Trophoblast cell (in vitro differentiated cells and primary cell): ENCODE measurements around the gene RASA1.

Experiments
- DNase-seq, 2 donors: peaks; one replicate each; pipeline ENCODE4 v3.0.0-alpha.2; 2016
- H2AFZ ChIP-seq: 2 replicates; pipeline ENCODE4 v1.6.1; 2013; ENCODE audit warnings: low read length, moderate library complexity, mild to moderate bottlenecking; ENCODE audit not compliant: insufficient read depth, poor library complexity
- H2AK5ac ChIP-seq: 2 replicates; pipeline ENCODE4 v1.6.1; 2013; ENCODE audit warnings: mild to moderate bottlenecking, low read length
- H2BK120ac ChIP-seq: 2 replicates; pipeline ENCODE4 v1.6.1; 2013; ENCODE audit warnings: low read length, mild to moderate bottlenecking, moderate library complexity; ENCODE audit not compliant: insufficient read depth, poor library complexity
- H2BK12ac ChIP-seq: 2 replicates; pipeline ENCODE4 v1.6.1; 2013; ENCODE audit warnings: mild to moderate bottlenecking, low read length, moderate library complexity
- H2BK5ac ChIP-seq: 2 replicates; pipeline ENCODE4 v1.6.1; 2013; ENCODE audit warnings: low read length, low read depth, moderate library complexity, mild to moderate bottlenecking; ENCODE audit not compliant: poor library complexity
- H3K14ac ChIP-seq: 2 replicates; pipeline ENCODE4 v1.6.1; 2013; ENCODE audit warnings: mild to moderate bottlenecking, low read length
- H3K18ac ChIP-seq: 2 replicates; pipeline ENCODE4 v1.6.1; 2013; ENCODE audit warnings: mild to moderate bottlenecking, low read length
- H3K23ac ChIP-seq: 2 replicates; pipeline ENCODE4 v1.6.1; 2013; ENCODE audit warnings: low read length
- H3K27ac ChIP-seq: 2 replicates; pipeline ENCODE4 v1.5.1; 2013; ENCODE audit warnings: low read depth, mild to moderate bottlenecking, inconsistent platforms, low read length, moderate library complexity
- H3K27me3 ChIP-seq: 2 replicates; pipeline ENCODE4 v1.6.1; 2013; ENCODE audit warnings: inconsistent platforms, mild to moderate bottlenecking, low read length, moderate library complexity; ENCODE audit not compliant: insufficient read depth
- H3K36me3 ChIP-seq, 2 experiments: 1 replicate in 1 of 2; 2 replicates in 1 of 2; pipeline ENCODE4 v1.6.1; 2013; ENCODE audit warnings: low read length in 2 of 2, mild to moderate bottlenecking in 2 of 2, moderate library complexity in 1 of 2; ENCODE audit not compliant: insufficient read depth in 2 of 2, control insufficient read depth in 1 of 2
- H3K4ac ChIP-seq: 2 replicates; pipeline ENCODE4 v1.6.1; 2013; ENCODE audit warnings: low read depth, mild to moderate bottlenecking, low read length, moderate library complexity
- H3K4me1 ChIP-seq, 2 experiments: 1 replicate in 1 of 2; 2 replicates in 1 of 2; pipeline ENCODE4 v1.6.1; 2013; ENCODE audit warnings: low read length in 2 of 2, mild to moderate bottlenecking in 2 of 2, moderate library complexity in 1 of 2; ENCODE audit not compliant: insufficient read depth in 2 of 2, control insufficient read depth in 1 of 2
- H3K4me2 ChIP-seq: 2 replicates; pipeline ENCODE4 v1.6.1; 2013; ENCODE audit warnings: inconsistent platforms, mild to moderate bottlenecking, low read length, moderate library complexity
- H3K4me3 ChIP-seq: 2 replicates; pipeline ENCODE4 v1.5.1; 2013; ENCODE audit warnings: mild to moderate bottlenecking, low read depth, low read length, inconsistent platforms
- H3K79me1 ChIP-seq: one replicate; pipeline ENCODE4 v1.6.1; 2013; ENCODE audit warnings: low read length
- H3K79me2 ChIP-seq: 2 replicates; pipeline ENCODE4 v1.6.1; 2013; ENCODE audit warnings: low read length, mild to moderate bottlenecking; ENCODE audit not compliant: control insufficient read depth, insufficient read depth, poor library complexity
- H3K9ac ChIP-seq: 2 replicates; pipeline ENCODE4 v1.6.1; 2013; ENCODE audit warnings: mild to moderate bottlenecking, low read length
- H3K9me3 ChIP-seq: 2 replicates; pipeline ENCODE4 v1.6.1; 2013; ENCODE audit warnings: low read depth, mild to moderate bottlenecking, control low read depth, inconsistent platforms, low read length; ENCODE audit not compliant: insufficient read depth
- H4K12ac ChIP-seq: 2 replicates; pipeline ENCODE4 v1.6.1; 2013; ENCODE audit warnings: low read depth, mild to moderate bottlenecking, low read length, moderate library complexity
- H4K8ac ChIP-seq: 2 replicates; pipeline ENCODE4 v1.6.1; 2013; ENCODE audit warnings: low read depth, mild to moderate bottlenecking, low read length, moderate library complexity
- H4K91ac ChIP-seq: one replicate; pipeline ENCODE4 v1.6.1; 2013; ENCODE audit warnings: low read depth, mild to moderate bottlenecking, low read length, moderate library complexity
- whole genome bisulfite sequencing: extraction: QIAGEN DNeasy Blood & Tissue Kit; methylation state at CpG from one replicate; pipeline ENCODE4 v1.1.7; 2013; ENCODE audit warnings: missing lambda C conversion rate; ENCODE audit not compliant: insufficient read length, insufficient coverage; ENCODE audit errors: extremely low coverage; 5-methylcytosine and 5-hydroxymethylcytosine counted together

The RASA1 gene

DNA sequence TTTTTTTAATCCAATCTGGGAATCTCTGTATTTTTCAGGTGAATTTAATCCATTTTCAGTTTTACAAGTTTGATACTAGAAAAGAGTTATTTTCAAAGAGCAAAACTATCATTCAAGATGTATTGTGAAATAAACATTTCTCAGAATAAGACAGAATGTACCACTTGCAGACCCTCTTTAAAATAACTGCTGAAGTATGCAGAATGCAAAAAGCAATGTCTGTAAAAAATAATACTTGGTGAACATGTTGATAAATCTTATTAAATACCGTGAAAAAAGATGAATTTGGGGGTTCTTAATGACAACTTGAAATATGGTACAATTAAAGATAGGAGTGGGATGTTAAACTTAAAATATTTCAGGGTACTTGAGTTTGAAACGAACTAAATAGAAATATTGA lies 26.1 kb upstream of the RASA1 start:
- H2BK5ac ChIP-seq: no peak overlapping the region
- H3K4me1 ChIP-seq: no peaks in the 10 kb centered on the region
- H3K18ac ChIP-seq: no peak overlapping the region
- H2AK5ac ChIP-seq: no peak overlapping the region
- no peak overlapping the region for H2BK120ac ChIP-seq
- H3K23ac ChIP-seq: no peak overlapping the region
- H3K79me2 ChIP-seq: no peaks in the 10 kb centered on the region
- H3K27ac ChIP-seq: no peak overlapping the region
- no peaks in the 10 kb centered on the region for H3K27me3 ChIP-seq
- no peak overlapping the region for H3K4me3 ChIP-seq
- H3K14ac ChIP-seq: no peak overlapping the region
- no peaks in the 10 kb centered on the region for H3K9me3 ChIP-seq
- H4K8ac ChIP-seq: no peak overlapping the region
- no peaks in the 10 kb centered on the region for H3K36me3 ChIP-seq
- H3K9ac ChIP-seq: no peak overlapping the region
- no peak overlapping the region for H4K12ac ChIP-seq
- H4K91ac ChIP-seq: no peak overlapping the region
- no peak overlapping the region for H3K4me2 ChIP-seq
- no peaks in the 10 kb centered on the region for H3K79me1 ChIP-seq
- no peak overlapping the region for H2AFZ ChIP-seq
- DNase-seq: no peak
- no peak overlapping the region for H3K4ac ChIP-seq
- no peak overlapping the region for H2BK12ac ChIP-seq
- no CpG with 5 or more reads among the region's 2 CpGs for WGBS

DNA sequence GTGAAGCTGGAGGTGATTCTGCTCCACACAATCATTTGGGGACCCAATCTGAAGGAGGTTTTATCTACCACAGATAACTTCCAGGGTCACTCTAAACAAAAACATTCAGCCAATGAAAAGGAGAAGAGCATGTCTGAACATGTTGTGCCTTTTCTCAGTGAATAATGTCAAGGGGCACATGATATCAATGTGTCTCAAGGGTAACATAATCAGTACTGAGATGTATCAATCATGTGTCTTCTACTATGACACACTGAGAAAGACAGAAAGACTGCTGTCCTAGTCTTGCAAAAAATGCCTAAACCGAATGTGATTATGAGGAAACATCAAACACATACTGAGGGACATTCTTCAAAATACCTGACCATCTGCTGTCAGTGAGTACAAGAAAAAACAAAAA lies 25.4 kb upstream of the RASA1 start:
- Histone ChIP-seq H2BK5ac (no peak overlapping the region), H3K27me3 (no peaks in the 10 kb centered on the region), H2AK5ac (no peak overlapping the region), H3K4ac (no peak overlapping the region), H2AFZ (no peak overlapping the region), H2BK12ac (no peak overlapping the region), H3K4me2 (no peak overlapping the region), H3K14ac (no peak overlapping the region), H4K12ac (no peak overlapping the region), H4K91ac (no peak overlapping the region), H3K9me3 (no peaks in the 10 kb centered on the region), H3K23ac (no peak overlapping the region), H3K9ac (no peak overlapping the region), H4K8ac (no peak overlapping the region), H3K79me1 (no peaks in the 10 kb centered on the region), H3K36me3 (no peaks in the 10 kb centered on the region), H3K4me1 (no peaks in the 10 kb centered on the region), H3K18ac (no peak overlapping the region), H2BK120ac (no peak overlapping the region), H3K4me3 (no peak overlapping the region), H3K27ac (no peak overlapping the region), H3K79me2 (no peaks in the 10 kb centered on the region)
- no CpG with 5 or more reads among the region's 1 CpG for WGBS
- DNase-seq: peak in 1 of 2 donors; percentile 77

DNA sequence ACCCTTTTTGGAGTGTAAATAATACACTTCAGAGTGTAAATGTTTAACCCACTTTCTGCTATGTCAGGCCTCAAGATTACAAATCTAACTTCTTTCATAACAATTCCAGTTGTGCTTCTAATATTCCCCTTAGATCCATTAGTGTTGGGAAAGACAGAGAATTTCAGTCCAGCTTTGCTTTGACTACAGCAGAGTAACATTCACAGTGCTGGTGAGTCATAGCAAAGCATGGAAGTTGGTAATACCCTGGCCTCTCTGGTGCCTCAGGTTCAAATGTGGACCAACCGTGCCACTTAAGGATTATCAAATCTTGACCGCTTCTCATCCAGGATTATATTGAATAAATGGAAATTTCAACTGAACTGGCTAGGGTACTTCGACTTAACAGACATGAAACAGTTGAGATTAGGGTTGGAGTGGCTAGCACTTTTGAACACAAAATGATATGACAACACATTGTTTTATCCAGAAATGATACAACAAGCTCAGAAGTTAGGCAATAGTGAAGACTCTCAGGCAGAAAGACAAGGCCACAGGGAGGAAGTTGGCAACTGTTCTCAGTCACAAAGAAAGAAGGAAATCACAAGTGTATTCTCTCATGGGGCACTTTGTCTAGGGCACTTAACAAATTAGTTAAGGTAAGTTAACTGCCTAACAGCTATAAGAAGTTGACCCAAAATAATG lies 24.4 kb upstream of the RASA1 start:
- no peak overlapping the region for H3K4me3 ChIP-seq
- H3K27ac ChIP-seq: no peak overlapping the region
- H2AFZ ChIP-seq: no peak overlapping the region
- H4K8ac ChIP-seq: no peak overlapping the region
- no peaks in the 10 kb centered on the region for H3K4me1 ChIP-seq
- no peak overlapping the region for H2BK12ac ChIP-seq
- H3K14ac ChIP-seq: no peak overlapping the region
- no peaks in the 10 kb centered on the region for H3K27me3 ChIP-seq
- H3K4ac ChIP-seq: no peak overlapping the region
- H2AK5ac ChIP-seq: no peak overlapping the region
- H3K18ac ChIP-seq: no peak overlapping the region
- no peak overlapping the region for H3K23ac ChIP-seq
- H3K9me3 ChIP-seq: no peaks in the 10 kb centered on the region
- H3K79me2 ChIP-seq: no peaks in the 10 kb centered on the region
- DNase-seq: peak; percentile 75 to 94
- H2BK5ac ChIP-seq: no peak overlapping the region
- H2BK120ac ChIP-seq: no peak overlapping the region
- no peak overlapping the region for H4K91ac ChIP-seq
- no peak overlapping the region for H4K12ac ChIP-seq
- WGBS: no CpG with 5 or more reads among the region's 3 CpGs
- H3K9ac ChIP-seq: no peak overlapping the region
- H3K36me3 ChIP-seq: no peaks in the 10 kb centered on the region
- H3K79me1 ChIP-seq: no peaks in the 10 kb centered on the region
- no peak overlapping the region for H3K4me2 ChIP-seq

DNA sequence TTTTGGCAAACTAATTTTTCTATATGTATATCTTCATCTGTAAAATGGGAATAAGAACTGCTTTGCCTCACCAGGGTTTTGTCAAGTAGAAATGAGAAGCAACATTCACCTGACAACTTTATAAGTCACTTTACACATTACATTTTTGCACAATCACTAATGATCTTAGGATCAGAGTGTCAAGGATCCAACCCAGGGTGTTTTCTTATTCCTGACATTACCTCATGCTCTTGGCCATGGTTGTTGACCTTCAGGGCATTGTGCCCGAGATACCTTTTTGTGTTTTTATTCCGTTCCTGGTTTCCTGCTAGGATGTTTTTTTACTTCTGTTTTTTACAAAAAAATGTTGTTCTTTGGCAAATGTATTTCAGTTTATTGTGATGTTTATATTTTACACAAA lies 22.2 kb upstream of the RASA1 start:
- no peak overlapping the region for H3K4ac ChIP-seq
- no peak overlapping the region for H3K4me2 ChIP-seq
- H3K9ac ChIP-seq: no peak overlapping the region
- no peak for DNase-seq
- no peak overlapping the region for H4K91ac ChIP-seq
- no peak overlapping the region for H3K18ac ChIP-seq
- H2AFZ ChIP-seq: no peak overlapping the region
- H3K27me3 ChIP-seq: no peaks in the 10 kb centered on the region
- no peak overlapping the region for H2AK5ac ChIP-seq
- no peak overlapping the region for H2BK12ac ChIP-seq
- H3K14ac ChIP-seq: no peak overlapping the region
- no peak overlapping the region for H2BK120ac ChIP-seq
- no CpG with 5 or more reads among the region's 2 CpGs for WGBS
- H3K9me3 ChIP-seq: no peaks in the 10 kb centered on the region
- no peaks in the 10 kb centered on the region for H3K4me1 ChIP-seq
- no peaks in the 10 kb centered on the region for H3K79me2 ChIP-seq
- no peaks in the 10 kb centered on the region for H3K79me1 ChIP-seq
- no peak overlapping the region for H4K12ac ChIP-seq
- no peak overlapping the region for H3K4me3 ChIP-seq
- H3K36me3 ChIP-seq: no peaks in the 10 kb centered on the region
- H4K8ac ChIP-seq: no peak overlapping the region
- H2BK5ac ChIP-seq: no peak overlapping the region
- no peak overlapping the region for H3K27ac ChIP-seq
- H3K23ac ChIP-seq: no peak overlapping the region
